Lower leg skin (tissue), 4 donors: ENCODE results near the gene CHCHD4. TPM values are rescaled to one million over a fixed set of nuclear protein-coding genes. Genes with fewer than 3 reads are reported as not detected.

Source experiments
- DNase-seq, 2 donors: peaks; one replicate each; pipeline ENCODE4 v3.0.0-alpha.2; 2019; ENCODE audit warnings: low spot score in 2 of 2
- H3K4me3 ChIP-seq: fragments of 200-600 bp; sonication (generic); 2 replicates; pipeline ENCODE4 v1.5.1; 2017; ENCODE audit warnings: mild to moderate bottlenecking, low read depth; ENCODE audit not compliant: poor library complexity, severe bottlenecking
- CTCF ChIP-seq, 3 donors: fragments of 450-650 bp; IDR thresholded peaks; one replicate each; pipeline ENCODE4 v1.5.1; 2016; ENCODE audit warnings: antibody characterized with exemption in 3 of 3, mild to moderate bottlenecking in 3 of 3, moderate library complexity in 2 of 3
- POLR2A ChIP-seq, 2 donors: fragments of 450-650 bp; IDR thresholded peaks; one replicate each; pipeline ENCODE4 v1.6.1; 2016 to 2017; ENCODE audit warnings: antibody characterized with exemption in 2 of 2, mild to moderate bottlenecking in 1 of 2, moderate library complexity in 1 of 2
- WGBS, 2 donors: methylation state at CpG; one replicate each; pipeline ENCODE4 v1.1.5; 2018; 5-methylcytosine and 5-hydroxymethylcytosine counted together
- intact Hi-C: fragments of 100-400 bp; cut with DNase I; formaldehyde crosslinking; loops from one replicate; pipeline ENCODE4 v1.15.0; 2023; ENCODE audit warnings: low total_unique reads
- total RNA-seq, 4 donors: library from RNA; depleted of rRNA; stranded (reverse); fragments of >200 nt; gene quantifications; one replicate each; pipeline ENCODE4 v1.1.0, GENCODE V29; 2016

The CHCHD4 gene
- total RNA-seq, 4 donors from 2014 or later, result 8.4 to 14.6 (median 11.8) TPM

GRCh38 chr3:14156843-14157561, 32.3 kb upstream of the CHCHD4 start:
- 63 to 64% methylated on average over 13 of the region's 13 CpGs for WGBS, 2 donors
- intact Hi-C loops, result no loop called here
- no peak for DNase-seq
- TF ChIP-seq POLR2A (IDR thresholded peaks at IDR 0.05), result no peak
- TF ChIP-seq CTCF (IDR thresholded peaks at IDR 0.05), result no peak
- no peak overlapping the region for H3K4me3 ChIP-seq

GRCh38 chr3:14156201-14156600, 31.5 kb upstream of the CHCHD4 start:
- no peak for TF ChIP-seq POLR2A (IDR thresholded peaks at IDR 0.05)
- no peak for TF ChIP-seq CTCF (IDR thresholded peaks at IDR 0.05)
- H3K4me3 ChIP-seq, result no peak overlapping the region
- 68 to 73% methylated on average over 7 of the region's 7 CpGs for WGBS, 2 donors
- no peak for DNase-seq
- intact Hi-C loops, result no loop called here

GRCh38 chr3:14154895-14155440, 30.3 kb upstream of the CHCHD4 start:
- 93 to 99% methylated on average over 6 to 7 of the region's 7 CpGs for WGBS, 2 donors
- no peak for TF ChIP-seq CTCF (IDR thresholded peaks at IDR 0.05)
- no peak for TF ChIP-seq POLR2A (IDR thresholded peaks at IDR 0.05)
- intact Hi-C loops, result no loop called here
- DNase-seq, result no peak
- H3K4me3 ChIP-seq, result no peak overlapping the region

GRCh38 chr3:14154276-14154675, 29.6 kb upstream of the CHCHD4 start:
- intact Hi-C loops, result no loop called here
- TF ChIP-seq POLR2A (IDR thresholded peaks at IDR 0.05) (no peak), CTCF (IDR thresholded peaks at IDR 0.05) (no peak)
- WGBS, 2 donors, result 85 to 88% methylated on average over 5 of the region's 5 CpGs
- no peak overlapping the region for H3K4me3 ChIP-seq
- peak in 1 of 2 donors; percentile 40 for DNase-seq

- no peak for DNase-seq
- WGBS, 2 donors, result 87 to 97% methylated on average over 5 to 6 of the region's 6 CpGs
- no peak overlapping the region for H3K4me3 ChIP-seq
- TF ChIP-seq POLR2A (IDR thresholded peaks at IDR 0.05), result no peak
- TF ChIP-seq CTCF (IDR thresholded peaks at IDR 0.05), result no peak
- intact Hi-C loops, result no loop called here
These were observed 29.0 kb upstream of the CHCHD4 start for GRCh38 chr3:14153663-14154062.
